ENCODE measurements around the gene SETD1B.

GRCh38 chr12:121843236-121843982 lies 39.6 kb downstream of the SETD1B start:
- TF ChIP-seq POLR2A (IDR thresholded peaks at IDR 0.05), result no peak
- TF ChIP-seq CTCF (IDR thresholded peaks at IDR 0.05), result no peak
